LoVo (cell line): ENCODE data around the gene CNOT8.

Source experiments
- DNase-seq: peaks from one replicate; pipeline ENCODE4 v3.0.0-alpha.2; 2016; ENCODE audit warnings: low spot score

Gene CNOT8

GRCh38 chr5:154923441-154924430 is 65.3 kb downstream of the CNOT8 start:
- no peak for DNase-seq
